ENCODE data around the gene LSP1. TPM values are rescaled to one million over a fixed set of nuclear protein-coding genes. Genes with fewer than 3 reads are reported as not detected.
A peak's percentile ranks its signal among the peaks of the same experiment; 100 is the strongest.

Gene LSP1
- total RNA-seq, 1 donor from 2014 or later = 29.2 TPM

DNA sequence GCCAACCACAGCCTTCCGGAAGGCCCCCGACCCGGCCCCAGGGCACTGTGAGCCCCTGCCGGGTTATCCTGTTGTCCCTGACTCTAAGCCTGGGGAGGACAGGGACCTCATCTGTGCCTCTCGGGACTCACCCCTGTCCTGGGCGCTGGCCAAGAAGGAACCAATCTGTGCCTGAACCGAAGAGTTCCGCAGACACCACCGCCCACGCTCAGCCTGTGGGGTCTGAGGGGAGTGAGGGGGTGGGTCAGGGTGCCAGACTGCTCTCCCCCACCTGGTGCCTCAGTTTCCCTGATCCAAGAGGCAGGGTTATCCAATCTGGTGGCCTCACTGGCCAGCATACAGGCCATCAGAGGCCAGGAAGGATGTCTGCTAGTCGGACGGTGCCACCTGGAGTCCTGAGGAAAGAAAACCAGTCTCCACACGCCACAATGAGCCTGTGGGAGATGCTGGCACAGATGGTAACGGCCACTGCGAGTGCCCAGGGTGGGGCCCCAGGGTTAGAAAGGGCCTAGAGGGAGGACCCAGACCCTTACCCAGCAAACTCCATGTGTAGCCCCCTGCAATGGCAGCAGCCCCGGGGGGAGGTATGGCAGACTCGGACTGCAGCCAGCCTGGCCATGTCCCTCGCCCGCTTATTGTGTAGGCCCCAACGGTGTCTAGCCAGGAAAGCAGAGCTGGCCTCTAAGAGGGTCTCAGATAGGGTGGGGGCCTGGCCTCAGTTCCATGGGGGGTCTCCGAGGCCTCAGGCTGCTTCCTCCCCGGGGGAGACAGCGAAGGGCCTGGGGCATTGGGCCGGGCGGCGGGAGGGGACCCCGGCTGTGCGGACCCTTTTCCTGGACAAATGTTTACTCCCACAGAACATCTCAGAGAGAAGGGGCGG is 65.8 kb downstream of the LSP1 start:
- Histone ChIP-seq H3K4me3 (ENCODE audit: low read length in 3 of 3) (peak overlapping the region; percentile 35 to 71 (median 49)), H3K27ac (ENCODE audit: low read depth, low read length) (peak overlapping the region; percentile 95), H3K9me3 (ENCODE audit: control insufficient read depth in 3 of 3, low read length in 3 of 3) (no peaks in the 10 kb centered on the region), H3K27me3 (ENCODE audit: control insufficient read depth in 3 of 3, insufficient read depth in 3 of 3, low read length in 3 of 3) (no peaks in the 10 kb centered on the region), H3K36me3 (ENCODE audit: control insufficient read depth in 3 of 3, insufficient read depth in 3 of 3, low read length in 3 of 3) (peaks cover 0 to 12% (median 6%) of the 10 kb centered on the region in 3 donors), H3K9ac (ENCODE audit: low read depth in 1 of 3, low read length in 3 of 3) (peak overlapping the region; percentile 67 to 97 (median 76)), H3K4me1 (ENCODE audit: control insufficient read depth in 3 of 3, insufficient read depth in 3 of 3, low read length in 3 of 3) (peaks cover 66 to 76% (median 75%) of the 10 kb centered on the region in 3 donors)

DNA sequence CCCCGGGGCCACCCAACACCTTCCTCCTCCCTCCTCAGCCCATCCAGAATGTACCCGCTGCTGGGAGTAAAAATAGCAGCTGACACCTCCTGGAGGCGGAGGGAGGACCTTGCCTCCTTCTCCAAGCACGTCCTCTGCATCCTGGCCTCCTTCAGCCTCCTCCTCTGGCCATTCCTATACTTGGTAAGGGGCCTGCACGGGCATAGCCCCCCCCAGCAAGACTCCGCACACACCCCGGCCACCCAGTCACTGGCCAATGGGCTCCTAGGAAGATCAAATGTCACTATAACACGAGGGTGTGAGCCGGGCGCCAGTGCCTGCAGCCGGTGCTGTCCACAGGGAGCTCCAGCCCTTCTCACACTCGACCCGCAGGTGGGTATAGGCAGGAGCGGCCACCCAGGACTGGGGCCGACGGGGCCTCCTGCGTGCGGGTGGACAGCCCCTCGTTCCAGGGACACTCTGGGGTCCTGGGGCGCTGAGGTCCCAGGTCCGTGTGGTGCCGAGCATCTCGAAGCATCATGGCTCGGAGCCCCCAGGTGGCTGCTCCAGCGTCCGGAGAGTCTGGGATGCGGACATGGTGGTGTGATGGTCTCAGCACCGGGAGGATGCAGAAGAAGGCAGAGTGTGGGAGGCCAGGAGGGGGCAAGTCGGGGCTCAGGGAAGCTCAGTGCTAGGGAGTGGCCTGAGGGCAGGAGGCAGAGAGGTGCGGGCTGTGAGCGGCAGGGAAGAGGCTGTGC is 66.7 kb downstream of the LSP1 start, which contains the start of gene TNNT3:
Gene TNNT3 (plus strand): TSS at position 313 of the 737 bp plus-strand sequence. CDS start 3,172 bp downstream, outside the sequence.
- Histone ChIP-seq H3K27ac (ENCODE audit: low read depth, low read length) (peak within 1 kb of the TSS; percentile 95), H3K9me3 (ENCODE audit: control insufficient read depth in 3 of 3, low read length in 3 of 3) (no peaks in the 10 kb centered on the region), H3K4me3 (ENCODE audit: low read length in 3 of 3) (peak within 1 kb of the TSS; percentile 78 to 89 (median 79)), H3K4me1 (ENCODE audit: control insufficient read depth in 3 of 3, insufficient read depth in 3 of 3, low read length in 3 of 3) (peaks cover 72 to 84% (median 81%) of the 10 kb centered on the region in 3 donors), H3K9ac (ENCODE audit: low read depth in 1 of 3, low read length in 3 of 3) (peak within 1 kb of the TSS; percentile 95 to 97 (median 96)), H3K36me3 (ENCODE audit: control insufficient read depth in 3 of 3, insufficient read depth in 3 of 3, low read length in 3 of 3) (peaks cover 2 to 19% (median 9%) of the 10 kb centered on the region in 3 donors), H3K27me3 (ENCODE audit: control insufficient read depth in 3 of 3, insufficient read depth in 3 of 3, low read length in 3 of 3) (no peaks in the 10 kb centered on the region)

DNA sequence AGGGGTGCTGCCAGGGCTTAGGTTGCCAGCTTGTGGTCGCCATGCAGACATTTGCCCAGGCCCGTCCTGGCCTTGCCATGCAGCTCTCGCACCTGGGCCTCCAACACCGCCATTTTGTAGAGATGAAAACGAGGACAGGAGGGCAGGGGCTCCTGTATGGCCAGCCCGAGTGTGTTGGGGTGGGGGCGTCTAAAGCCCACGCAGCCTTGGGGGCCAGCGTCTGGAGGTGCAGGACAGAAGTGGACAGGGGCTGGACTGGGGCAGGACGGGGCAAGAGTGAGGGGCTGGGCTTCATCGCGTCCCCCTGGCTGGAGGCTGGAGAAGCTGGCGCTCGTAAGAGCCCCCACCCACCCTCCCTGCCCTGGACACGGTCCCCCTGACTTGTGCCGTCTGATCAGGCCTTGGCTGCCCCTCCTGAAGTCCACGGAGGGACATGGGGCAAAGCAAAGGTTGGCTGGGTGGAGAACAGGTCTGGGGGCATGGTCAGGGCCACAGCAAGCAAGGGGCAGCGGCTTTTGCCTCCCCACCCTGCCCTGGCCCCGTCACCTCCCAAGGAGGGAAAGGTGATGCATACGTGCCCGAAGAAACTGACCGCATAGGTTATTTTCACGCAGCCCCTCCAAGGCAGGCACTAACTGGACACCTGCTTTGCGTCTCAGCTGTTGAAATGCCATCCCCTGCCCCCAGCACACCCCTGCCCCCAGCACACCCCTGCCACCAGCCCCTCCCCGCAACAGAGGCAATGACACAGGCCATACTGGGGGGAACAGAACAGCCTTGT is 67.4 kb downstream of the LSP1 start:
- peak overlapping the region; percentile 91 to 96 (median 95) for H3K9ac ChIP-seq (ENCODE audit: low read depth in 1 of 3, low read length in 3 of 3)
- H3K27me3 ChIP-seq (ENCODE audit: control insufficient read depth in 3 of 3, insufficient read depth in 3 of 3, low read length in 3 of 3) = no peaks in the 10 kb centered on the region
- peaks cover 76 to 87% (median 86%) of the 10 kb centered on the region in 3 donors for H3K4me1 ChIP-seq (ENCODE audit: control insufficient read depth in 3 of 3, insufficient read depth in 3 of 3, low read length in 3 of 3)
- peaks cover 2 to 19% (median 9%) of the 10 kb centered on the region in 3 donors for H3K36me3 ChIP-seq (ENCODE audit: control insufficient read depth in 3 of 3, insufficient read depth in 3 of 3, low read length in 3 of 3)
- peak overlapping the region; percentile 78 to 89 (median 79) for H3K4me3 ChIP-seq (ENCODE audit: low read length in 3 of 3)
- no peaks in the 10 kb centered on the region for H3K9me3 ChIP-seq (ENCODE audit: control insufficient read depth in 3 of 3, low read length in 3 of 3)
- peak overlapping the region; percentile 95 for H3K27ac ChIP-seq (ENCODE audit: low read depth, low read length)

DNA sequence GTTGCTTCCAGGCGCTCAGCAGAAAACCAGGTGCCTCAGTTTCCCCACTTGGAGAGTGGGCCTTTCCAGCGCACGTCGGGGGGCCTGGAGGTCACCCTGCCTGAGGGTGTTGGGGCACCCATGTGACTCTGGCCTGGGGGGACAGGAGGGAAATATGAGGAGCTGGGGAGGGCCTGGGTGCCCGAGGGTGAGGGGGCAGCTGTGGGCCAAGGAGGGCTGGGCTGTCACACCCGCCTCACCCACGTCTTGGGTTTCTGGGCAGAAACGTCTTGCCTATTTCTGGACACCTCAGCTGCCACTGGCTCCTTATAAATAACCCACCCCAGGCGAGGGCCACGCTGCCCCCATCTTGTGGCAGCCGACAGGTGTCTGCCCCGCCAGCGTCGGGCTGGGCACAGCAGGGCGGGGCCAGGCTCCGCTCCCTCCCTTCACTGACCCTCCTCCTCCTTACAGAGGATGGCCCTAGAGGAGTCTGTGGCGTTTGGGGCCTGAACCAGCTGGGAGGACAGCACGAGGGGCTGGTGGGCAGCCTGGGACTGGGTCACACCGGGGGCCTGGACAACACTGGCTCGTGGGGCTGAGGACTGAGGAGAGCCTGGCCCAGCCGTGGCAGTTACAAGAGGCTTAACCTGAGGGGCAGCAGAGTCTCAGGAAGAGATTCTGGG is 68.2 kb downstream of the LSP1 start:
- Histone ChIP-seq H3K36me3 (ENCODE audit: control insufficient read depth in 3 of 3, insufficient read depth in 3 of 3, low read length in 3 of 3) (peaks cover 2 to 19% (median 10%) of the 10 kb centered on the region in 3 donors), H3K4me1 (ENCODE audit: control insufficient read depth in 3 of 3, insufficient read depth in 3 of 3, low read length in 3 of 3) (peaks cover 79 to 88% (median 88%) of the 10 kb centered on the region in 3 donors), H3K27ac (ENCODE audit: low read depth, low read length) (peak overlapping the region; percentile 95), H3K27me3 (ENCODE audit: control insufficient read depth in 3 of 3, insufficient read depth in 3 of 3, low read length in 3 of 3) (no peaks in the 10 kb centered on the region), H3K4me3 (ENCODE audit: low read length in 3 of 3) (peak overlapping the region; percentile 65 to 80 (median 67)), H3K9ac (ENCODE audit: low read depth in 1 of 3, low read length in 3 of 3) (peak overlapping the region; percentile 67 to 82 (median 82)), H3K9me3 (ENCODE audit: control insufficient read depth in 3 of 3, low read length in 3 of 3) (no peaks in the 10 kb centered on the region)

DNA sequence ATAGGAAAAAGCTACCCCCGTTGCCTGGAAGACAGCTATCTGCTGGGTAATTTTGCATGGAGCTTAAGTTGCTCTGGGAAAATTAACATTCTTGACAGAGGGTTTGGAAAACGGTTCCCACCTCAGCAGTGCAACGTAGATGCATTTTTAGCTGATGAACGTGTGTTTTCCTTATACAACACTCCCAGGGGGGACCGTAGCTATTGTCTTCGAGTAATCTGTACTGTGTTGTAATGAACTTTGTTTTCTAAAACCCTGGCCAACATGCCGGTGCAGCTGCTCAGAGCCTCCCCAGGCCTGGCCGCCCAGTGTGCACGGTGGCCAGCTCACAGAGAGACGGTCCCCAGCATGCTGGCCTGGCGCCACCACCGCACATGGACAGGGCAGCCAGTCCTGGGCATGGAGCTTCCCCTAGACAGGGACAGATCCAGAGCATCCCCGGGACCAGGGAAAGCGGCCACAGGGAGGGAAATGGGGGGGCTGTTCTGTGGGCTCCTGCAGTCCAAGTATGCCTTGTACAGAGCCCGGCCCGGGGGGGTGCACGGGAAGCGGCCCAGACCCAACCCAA is 68.8 kb downstream of the LSP1 start:
- no peaks in the 10 kb centered on the region for H3K27me3 ChIP-seq (ENCODE audit: control insufficient read depth in 3 of 3, insufficient read depth in 3 of 3, low read length in 3 of 3)
- peak overlapping the region; percentile 67 to 82 (median 82) for H3K9ac ChIP-seq (ENCODE audit: low read depth in 1 of 3, low read length in 3 of 3)
- H3K4me3 ChIP-seq (ENCODE audit: low read length in 3 of 3) = peak overlapping the region; percentile 65 to 80 (median 67)
- H3K9me3 ChIP-seq (ENCODE audit: control insufficient read depth in 3 of 3, low read length in 3 of 3) = no peaks in the 10 kb centered on the region
- H3K27ac ChIP-seq (ENCODE audit: low read depth, low read length) = peak overlapping the region; percentile 95
- peaks cover 77 to 88% (median 87%) of the 10 kb centered on the region in 3 donors for H3K4me1 ChIP-seq (ENCODE audit: control insufficient read depth in 3 of 3, insufficient read depth in 3 of 3, low read length in 3 of 3)
- H3K36me3 ChIP-seq (ENCODE audit: control insufficient read depth in 3 of 3, insufficient read depth in 3 of 3, low read length in 3 of 3) = peaks cover 8 to 21% (median 16%) of the 10 kb centered on the region in 3 donors

DNA sequence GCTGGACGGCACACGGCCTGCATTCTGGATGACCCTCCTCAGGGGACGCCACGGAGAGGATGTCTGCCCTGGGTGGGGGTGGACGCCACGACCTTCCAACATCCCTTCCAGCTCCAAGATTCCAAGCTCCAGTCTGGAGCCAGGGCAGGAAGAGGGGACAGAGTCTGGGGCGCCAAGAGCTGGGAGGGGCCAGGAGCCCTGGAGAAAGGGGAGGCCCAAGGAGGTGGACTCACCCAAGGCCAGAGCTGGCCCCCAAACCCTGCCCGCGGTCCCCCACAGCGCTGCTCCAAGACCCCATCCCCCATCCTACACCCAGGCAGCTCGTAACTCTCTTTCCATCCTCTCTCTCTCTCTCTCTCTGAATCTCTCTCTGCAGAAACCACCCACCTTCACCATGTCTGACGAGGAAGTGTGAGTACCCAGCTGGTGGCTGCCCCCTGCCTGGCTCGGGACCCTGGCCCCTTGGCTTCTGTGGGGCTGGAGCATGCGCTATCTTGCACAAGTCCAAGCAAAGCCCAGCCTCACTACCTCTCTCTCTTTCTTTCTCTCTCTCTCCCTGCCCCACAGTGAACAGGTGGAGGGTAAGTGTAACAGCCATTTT is 69.7 kb downstream of the LSP1 start:
- peak overlapping the region; percentile 95 for H3K27ac ChIP-seq (ENCODE audit: low read depth, low read length)
- H3K4me1 ChIP-seq (ENCODE audit: control insufficient read depth in 3 of 3, insufficient read depth in 3 of 3, low read length in 3 of 3) = peaks cover 78 to 88% (median 87%) of the 10 kb centered on the region in 3 donors
- H3K4me3 ChIP-seq (ENCODE audit: low read length in 3 of 3) = peak overlapping the region; percentile 65 to 80 (median 67)

DNA sequence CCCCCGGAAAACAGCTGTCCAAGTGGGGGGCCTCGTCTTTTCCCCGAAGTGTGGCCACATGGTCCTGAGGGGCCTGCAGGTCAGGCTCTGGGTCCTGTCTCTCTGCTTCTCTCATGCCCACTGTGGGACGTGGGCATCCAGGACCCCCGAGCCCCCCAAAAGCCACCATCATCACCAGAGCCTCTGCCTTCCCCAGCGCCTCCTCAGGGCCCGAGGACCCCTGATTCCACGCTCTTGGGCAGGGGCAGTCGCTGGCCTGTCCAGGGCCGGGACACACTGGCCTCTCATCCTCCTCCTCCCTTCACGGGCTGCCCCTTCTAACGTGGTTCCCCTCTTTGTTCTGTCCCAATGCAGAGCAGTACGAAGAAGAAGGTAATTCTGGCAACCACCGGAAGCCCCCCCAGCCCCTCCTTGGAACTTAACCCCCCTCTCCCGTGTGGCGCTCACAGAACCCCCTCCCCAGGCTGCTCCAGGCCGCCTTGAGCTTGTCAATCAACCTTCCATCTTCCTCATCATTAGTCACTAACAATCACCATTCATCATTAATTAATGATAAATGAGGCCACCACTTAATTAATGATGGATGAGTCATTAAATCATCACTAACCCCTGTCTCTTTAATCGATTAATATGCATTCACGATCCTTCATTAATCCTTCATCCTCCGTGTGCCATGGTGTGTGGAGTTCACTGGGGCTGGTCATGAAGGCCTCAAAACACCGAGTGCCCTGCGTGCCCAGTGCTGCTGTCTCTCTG is 70.5 kb downstream of the LSP1 start:
- H3K4me1 ChIP-seq (ENCODE audit: control insufficient read depth in 3 of 3, insufficient read depth in 3 of 3, low read length in 3 of 3) = peaks cover 78 to 88% (median 86%) of the 10 kb centered on the region in 3 donors

More for the DNA sequence above, 69.7 kb downstream of the LSP1 start:
- Histone ChIP-seq H3K9ac (ENCODE audit: low read depth in 1 of 3, low read length in 3 of 3) (peak overlapping the region; percentile 67 to 82 (median 82)), H3K27me3 (ENCODE audit: control insufficient read depth in 3 of 3, insufficient read depth in 3 of 3, low read length in 3 of 3) (no peaks in the 10 kb centered on the region), H3K9me3 (ENCODE audit: control insufficient read depth in 3 of 3, low read length in 3 of 3) (no peaks in the 10 kb centered on the region), H3K36me3 (ENCODE audit: control insufficient read depth in 3 of 3, insufficient read depth in 3 of 3, low read length in 3 of 3) (peaks cover 10 to 26% (median 22%) of the 10 kb centered on the region in 3 donors)

DNA sequence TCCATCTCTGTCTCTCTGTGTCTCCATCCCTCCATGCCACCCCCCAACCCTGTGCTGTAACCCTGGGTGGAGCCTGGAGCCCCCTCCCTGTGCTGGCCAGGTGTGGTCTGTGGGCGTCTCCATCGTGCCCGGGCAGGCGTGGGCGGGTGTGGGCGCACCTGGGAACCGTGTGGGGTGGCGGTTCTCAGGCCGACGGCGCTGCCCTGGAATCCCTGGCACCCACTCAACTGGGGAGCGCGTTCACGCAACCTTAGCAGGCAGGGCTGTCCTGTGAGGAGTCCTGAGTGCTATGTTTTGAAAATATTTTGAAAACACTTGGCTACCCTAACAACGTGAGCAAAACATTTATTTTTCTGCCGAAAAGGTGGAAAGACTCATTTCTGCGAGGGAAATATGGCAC is 71.3 kb downstream of the LSP1 start:
- Histone ChIP-seq H3K36me3 (ENCODE audit: control insufficient read depth in 3 of 3, insufficient read depth in 3 of 3, low read length in 3 of 3) (peaks cover 11 to 28% (median 25%) of the 10 kb centered on the region in 3 donors), H3K27ac (ENCODE audit: low read depth, low read length) (peak overlapping the region; percentile 95), H3K27me3 (ENCODE audit: control insufficient read depth in 3 of 3, insufficient read depth in 3 of 3, low read length in 3 of 3) (no peaks in the 10 kb centered on the region), H3K4me1 (ENCODE audit: control insufficient read depth in 3 of 3, insufficient read depth in 3 of 3, low read length in 3 of 3) (peaks cover 75 to 89% (median 81%) of the 10 kb centered on the region in 3 donors), H3K9me3 (ENCODE audit: control insufficient read depth in 3 of 3, low read length in 3 of 3) (no peaks in the 10 kb centered on the region), H3K4me3 (ENCODE audit: low read length in 3 of 3) (peak overlapping the region; percentile 13 to 80 (median 65)), H3K9ac (ENCODE audit: low read depth in 1 of 3, low read length in 3 of 3) (peak overlapping the region; percentile 40 to 67 (median 57))

More for the DNA sequence above, 70.5 kb downstream of the LSP1 start:
- no peaks in the 10 kb centered on the region for H3K9me3 ChIP-seq (ENCODE audit: control insufficient read depth in 3 of 3, low read length in 3 of 3)
- H3K36me3 ChIP-seq (ENCODE audit: control insufficient read depth in 3 of 3, insufficient read depth in 3 of 3, low read length in 3 of 3) = peaks cover 11 to 28% (median 22%) of the 10 kb centered on the region in 3 donors
- peak overlapping the region; percentile 65 to 80 (median 65) for H3K4me3 ChIP-seq (ENCODE audit: low read length in 3 of 3)
- H3K27ac ChIP-seq (ENCODE audit: low read depth, low read length) = peak overlapping the region; percentile 95
- H3K27me3 ChIP-seq (ENCODE audit: control insufficient read depth in 3 of 3, insufficient read depth in 3 of 3, low read length in 3 of 3) = no peaks in the 10 kb centered on the region
- peak overlapping the region; percentile 57 to 82 (median 67) for H3K9ac ChIP-seq (ENCODE audit: low read depth in 1 of 3, low read length in 3 of 3)

All from skeletal muscle tissue (tissue), 4 donors.